Measurements from ENCODE around the gene ZBTB7C. TPM values are rescaled to one million over a fixed set of nuclear protein-coding genes. Genes with fewer than 3 reads are reported as not detected.

ZBTB7C gene
- total RNA-seq, 5 donors from 2014 or later (not counting 1 experiment from before 2014, with no cell fraction given): 0.06 TPM; not detected in 4

DNA sequence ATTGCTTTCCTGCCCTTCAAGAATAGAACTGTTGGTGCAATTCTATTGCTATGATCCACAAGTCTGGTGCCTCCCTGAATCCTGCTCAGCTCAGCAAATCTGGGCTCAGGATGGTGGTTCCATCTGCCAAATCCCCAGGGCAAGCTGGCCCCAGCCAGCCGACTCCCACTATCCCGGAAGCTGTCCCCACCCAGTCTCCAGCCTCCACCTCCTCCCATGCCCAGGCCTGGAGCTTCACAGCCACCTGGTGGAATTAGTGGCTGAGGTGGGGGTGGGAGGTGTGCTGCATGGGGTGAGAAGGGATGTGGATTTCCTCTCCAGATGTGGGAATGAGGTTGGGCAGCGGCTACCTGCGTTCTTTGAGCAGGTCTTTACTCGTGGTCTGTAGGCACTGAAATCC lies 359.4 kb downstream of the ZBTB7C start:
- ChIA-PET POLR2A (no interaction called here), CTCF (no interaction called here)
- no peaks in the 10 kb centered on the region for H3K4me1 ChIP-seq (ENCODE audit: control insufficient read depth in 1 of 2, extremely low read depth in 1 of 2, insufficient read depth in 2 of 2, low read length in 2 of 2)
- H3K9me3 ChIP-seq: no peaks in the 10 kb centered on the region
- H3K4me3 ChIP-seq (ENCODE audit: control insufficient read depth in 1 of 2, extremely low read depth in 1 of 2, low read length in 1 of 2): no peak overlapping the region
- Mint-ChIP-seq H3K4me1 (no peaks in the 10 kb centered on the region), H3K36me3 (no peaks in the 10 kb centered on the region), H3K4me3 (no peak overlapping the region), H3K27me3 (peaks cover 32 to 42% of the 10 kb centered on the region in 2 donors), H3K9me3 (peaks cover 4 to 5% (median 4%) of the 10 kb centered on the region in 3 donors), H3K27ac (no peak overlapping the region)
- peaks cover 0 to 49% of the 10 kb centered on the region in 2 experiments for H3K27me3 ChIP-seq (replicated peaks in 1 of 2; ENCODE audit: control insufficient read depth in 2 of 2, extremely low read depth in 1 of 2, insufficient read depth in 2 of 2, low read length in 1 of 2)
- DNase-seq (no peak), ATAC-seq (replicated peaks in 1 of 4) (no peak)
- no peak overlapping the region for H3K27ac ChIP-seq (ENCODE audit: low read length)
- no peaks in the 10 kb centered on the region for H3K36me3 ChIP-seq (ENCODE audit: control insufficient read depth in 2 of 2, extremely low read depth in 1 of 2, insufficient read depth in 1 of 2, low read length in 1 of 2)
- WGBS (ENCODE audit: insufficient coverage): no CpG with 5 or more reads among the region's 5 CpGs

DNA sequence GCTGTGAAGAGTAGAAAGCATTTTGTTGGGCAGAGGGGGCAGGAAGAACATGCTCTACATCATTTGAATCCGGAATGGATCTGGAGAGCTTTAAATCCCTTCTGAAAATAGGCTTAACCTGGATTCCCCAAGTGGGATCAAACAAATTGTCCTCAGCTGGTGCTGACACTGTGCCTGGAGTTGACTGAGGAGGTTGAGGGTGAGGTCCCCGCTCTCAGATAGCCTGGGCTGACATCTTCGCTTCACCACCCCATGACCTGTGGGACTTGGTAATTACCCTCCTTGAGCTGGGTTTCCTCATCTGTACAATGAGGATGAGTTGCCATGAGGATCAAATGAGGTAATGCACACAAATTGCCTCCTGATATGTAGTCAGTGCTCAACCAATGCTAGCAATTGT lies 360.9 kb downstream of the ZBTB7C start:
- H3K27ac Mint-ChIP-seq: no peak overlapping the region
- CTCF ChIA-PET: no interaction called here
- 100% methylated on average over 1 of the region's 3 CpGs for WGBS (ENCODE audit: insufficient coverage)

DNA sequence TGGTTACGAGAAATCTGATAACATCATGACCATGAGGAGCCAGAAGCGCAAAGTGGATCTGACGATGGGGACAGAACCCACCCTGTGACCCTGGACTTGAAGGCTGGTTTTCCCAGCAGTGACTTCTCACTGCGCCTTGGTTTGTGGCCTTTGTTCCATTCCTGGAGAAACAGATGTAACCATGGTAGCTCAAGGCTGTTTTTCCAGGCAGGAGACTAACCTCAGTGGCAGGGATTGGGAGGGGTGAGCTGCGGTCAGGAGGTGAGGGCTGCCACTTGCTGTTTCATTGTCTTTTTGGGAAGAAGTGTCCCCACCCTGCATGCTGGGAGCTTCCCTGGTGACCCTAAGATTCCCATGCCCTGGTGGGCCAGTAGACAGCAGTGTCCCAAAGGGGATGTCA lies 362.3 kb downstream of the ZBTB7C start:
- no peaks in the 10 kb centered on the region for H3K4me1 ChIP-seq (ENCODE audit: control insufficient read depth in 1 of 2, extremely low read depth in 1 of 2, insufficient read depth in 2 of 2, low read length in 2 of 2)
- DNase-seq (no peak), ATAC-seq (replicated peaks in 1 of 4) (no peak)
- H3K27me3 ChIP-seq (replicated peaks in 1 of 2; ENCODE audit: control insufficient read depth in 2 of 2, extremely low read depth in 1 of 2, insufficient read depth in 2 of 2, low read length in 1 of 2): peaks cover 0 to 29% of the 10 kb centered on the region in 2 experiments
- ChIA-PET CTCF (interaction anchor here in 1 of 2 donors (0.6 kb wide), 1 partner anchor 302 kb away, joined by 3 read pairs; no protein-coding TSS in a partner anchor), POLR2A (no interaction called here)
- H3K4me3 ChIP-seq (ENCODE audit: control insufficient read depth in 1 of 2, extremely low read depth in 1 of 2, low read length in 1 of 2): no peak overlapping the region
- H3K27ac ChIP-seq (ENCODE audit: low read length): no peak overlapping the region
- H3K27me3 Mint-ChIP-seq: peaks cover 19 to 22% of the 10 kb centered on the region in 2 donors
- H3K4me3 Mint-ChIP-seq: no peak overlapping the region
- H3K9me3 ChIP-seq: no peaks in the 10 kb centered on the region
- WGBS (ENCODE audit: insufficient coverage): 86% methylated on average over 5 of the region's 5 CpGs
- no peak overlapping the region for H3K27ac Mint-ChIP-seq
- H3K9me3 Mint-ChIP-seq: peaks cover 4 to 9% (median 8%) of the 10 kb centered on the region in 3 donors
- H3K36me3 Mint-ChIP-seq: no peaks in the 10 kb centered on the region
- no peaks in the 10 kb centered on the region for H3K4me1 Mint-ChIP-seq
- H3K36me3 ChIP-seq (ENCODE audit: control insufficient read depth in 2 of 2, extremely low read depth in 1 of 2, insufficient read depth in 1 of 2, low read length in 1 of 2): no peaks in the 10 kb centered on the region

More for the DNA sequence above, 360.9 kb downstream of the ZBTB7C start:
- POLR2A ChIA-PET: no interaction called here
- Histone ChIP-seq H3K27ac (ENCODE audit: low read length) (no peak overlapping the region), H3K4me3 (ENCODE audit: control insufficient read depth in 1 of 2, extremely low read depth in 1 of 2, low read length in 1 of 2) (no peak overlapping the region), H3K4me1 (ENCODE audit: control insufficient read depth in 1 of 2, extremely low read depth in 1 of 2, insufficient read depth in 2 of 2, low read length in 2 of 2) (no peaks in the 10 kb centered on the region), H3K36me3 (ENCODE audit: control insufficient read depth in 2 of 2, extremely low read depth in 1 of 2, insufficient read depth in 1 of 2, low read length in 1 of 2) (no peaks in the 10 kb centered on the region), H3K9me3 (no peaks in the 10 kb centered on the region), H3K27me3 (replicated peaks in 1 of 2; ENCODE audit: control insufficient read depth in 2 of 2, extremely low read depth in 1 of 2, insufficient read depth in 2 of 2, low read length in 1 of 2) (peaks cover 0 to 38% of the 10 kb centered on the region in 2 experiments)
- ATAC-seq (replicated peaks in 1 of 4) (no peak), DNase-seq (no peak)
- H3K27me3 Mint-ChIP-seq: peaks cover 27 to 30% of the 10 kb centered on the region in 2 donors
- no peak overlapping the region for H3K4me3 Mint-ChIP-seq
- H3K9me3 Mint-ChIP-seq: peaks cover 4 to 8% (median 6%) of the 10 kb centered on the region in 3 donors
- no peaks in the 10 kb centered on the region for H3K36me3 Mint-ChIP-seq
- no peaks in the 10 kb centered on the region for H3K4me1 Mint-ChIP-seq

DNA sequence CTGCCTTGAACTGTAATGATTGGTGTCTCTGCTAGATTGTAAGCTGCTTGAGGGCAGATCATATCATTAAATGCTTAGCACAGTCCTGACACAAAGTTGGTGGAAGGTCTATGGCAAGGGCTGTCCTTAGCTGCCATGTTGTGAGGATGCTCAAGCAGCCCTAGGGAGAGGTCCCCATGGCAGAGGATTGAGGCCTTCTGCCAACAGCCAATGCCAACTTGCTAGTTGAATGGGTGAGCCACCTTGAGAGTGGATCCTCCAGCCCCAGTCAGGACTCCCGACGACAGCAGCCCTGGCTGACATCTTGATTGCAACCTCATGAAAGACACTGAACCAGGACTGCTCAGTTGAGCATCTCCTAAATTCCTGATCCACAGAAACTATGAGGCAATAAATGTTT lies 363.4 kb downstream of the ZBTB7C start:
- CTCF ChIA-PET: no interaction called here

DNA sequence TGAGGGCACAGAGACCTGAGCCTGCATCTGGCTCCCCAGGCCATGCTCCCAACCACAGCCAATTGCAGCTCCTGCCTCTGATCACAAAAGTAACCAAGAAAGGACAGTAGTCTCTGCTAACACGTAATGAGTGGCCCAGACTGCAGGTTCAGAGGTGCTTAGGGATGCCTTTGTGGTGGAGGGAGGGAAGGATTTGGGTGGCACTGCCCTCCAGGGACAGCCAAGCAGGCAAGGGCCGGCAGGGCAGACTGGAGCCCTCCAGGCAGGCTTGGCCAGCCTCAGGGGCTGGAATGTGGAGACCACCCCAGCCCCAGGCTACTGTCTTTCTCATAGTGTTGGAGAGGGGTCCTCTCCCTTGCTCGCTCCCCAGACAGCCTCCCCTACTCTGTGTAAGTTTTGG lies 364.2 kb downstream of the ZBTB7C start:
- no CpG with 5 or more reads among the region's 3 CpGs for WGBS (ENCODE audit: insufficient coverage)
- peaks cover 4 to 9% (median 8%) of the 10 kb centered on the region in 3 donors for H3K9me3 Mint-ChIP-seq
- H3K36me3 Mint-ChIP-seq: no peaks in the 10 kb centered on the region
- H3K9me3 ChIP-seq: no peaks in the 10 kb centered on the region
- no peak for DNase-seq
- peaks cover 0 to 26% of the 10 kb centered on the region in 2 experiments for H3K27me3 ChIP-seq (replicated peaks in 1 of 2; ENCODE audit: control insufficient read depth in 2 of 2, extremely low read depth in 1 of 2, insufficient read depth in 2 of 2, low read length in 1 of 2)
- H3K4me1 ChIP-seq (ENCODE audit: control insufficient read depth in 1 of 2, extremely low read depth in 1 of 2, insufficient read depth in 2 of 2, low read length in 2 of 2): no peaks in the 10 kb centered on the region
- H3K4me1 Mint-ChIP-seq: no peaks in the 10 kb centered on the region
- no peak overlapping the region for H3K27ac Mint-ChIP-seq
- peaks cover 7 to 8% of the 10 kb centered on the region in 2 donors for H3K27me3 Mint-ChIP-seq
- CTCF ChIA-PET: no interaction called here
- H3K27ac ChIP-seq (ENCODE audit: low read length): no peak overlapping the region
- no peaks in the 10 kb centered on the region for H3K36me3 ChIP-seq (ENCODE audit: control insufficient read depth in 2 of 2, extremely low read depth in 1 of 2, insufficient read depth in 1 of 2, low read length in 1 of 2)
- H3K4me3 Mint-ChIP-seq: no peak overlapping the region
- POLR2A ChIA-PET: no interaction called here
- no peak for ATAC-seq (replicated peaks in 1 of 4)
- H3K4me3 ChIP-seq (ENCODE audit: control insufficient read depth in 1 of 2, extremely low read depth in 1 of 2, low read length in 1 of 2): no peak overlapping the region

More for the DNA sequence above, 363.4 kb downstream of the ZBTB7C start:
- DNase-seq (no peak), ATAC-seq (replicated peaks in 1 of 4) (no peak)
- H3K4me1 Mint-ChIP-seq: no peaks in the 10 kb centered on the region
- WGBS (ENCODE audit: insufficient coverage): no CpG with 5 or more reads among the region's 2 CpGs
- Histone ChIP-seq H3K27me3 (replicated peaks in 1 of 2; ENCODE audit: control insufficient read depth in 2 of 2, extremely low read depth in 1 of 2, insufficient read depth in 2 of 2, low read length in 1 of 2) (peaks cover 0 to 25% of the 10 kb centered on the region in 2 experiments), H3K36me3 (ENCODE audit: control insufficient read depth in 2 of 2, extremely low read depth in 1 of 2, insufficient read depth in 1 of 2, low read length in 1 of 2) (no peaks in the 10 kb centered on the region), H3K4me1 (ENCODE audit: control insufficient read depth in 1 of 2, extremely low read depth in 1 of 2, insufficient read depth in 2 of 2, low read length in 2 of 2) (no peaks in the 10 kb centered on the region), H3K4me3 (ENCODE audit: control insufficient read depth in 1 of 2, extremely low read depth in 1 of 2, low read length in 1 of 2) (no peak overlapping the region), H3K9me3 (no peaks in the 10 kb centered on the region), H3K27ac (ENCODE audit: low read length) (no peak overlapping the region)
- peaks cover 4 to 9% (median 8%) of the 10 kb centered on the region in 3 donors for H3K9me3 Mint-ChIP-seq
- H3K4me3 Mint-ChIP-seq: no peak overlapping the region
- POLR2A ChIA-PET: no interaction called here
- no peak overlapping the region for H3K27ac Mint-ChIP-seq
- H3K27me3 Mint-ChIP-seq: peaks cover 10 to 12% of the 10 kb centered on the region in 2 donors
- H3K36me3 Mint-ChIP-seq: no peaks in the 10 kb centered on the region

DNA sequence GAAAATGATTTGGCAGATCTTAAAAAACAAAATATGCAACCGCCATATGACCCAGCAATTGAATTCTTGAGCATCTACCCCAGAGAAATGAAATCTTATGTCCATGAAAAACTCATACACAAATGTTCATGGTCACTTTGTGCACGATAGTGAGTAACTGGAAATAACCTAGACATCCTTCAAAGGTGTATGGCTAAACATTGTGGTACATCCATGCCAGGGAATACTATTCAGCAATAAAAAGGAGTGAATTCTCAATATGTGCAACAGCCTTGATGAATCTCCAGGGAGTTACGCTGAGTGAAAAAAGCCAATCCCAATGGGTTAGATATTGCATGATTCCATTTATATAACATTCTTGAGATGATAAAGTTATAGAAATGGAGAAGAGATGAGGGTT lies 366.0 kb downstream of the ZBTB7C start:
- Histone ChIP-seq H3K9me3 (no peaks in the 10 kb centered on the region), H3K4me3 (ENCODE audit: control insufficient read depth in 1 of 2, extremely low read depth in 1 of 2, low read length in 1 of 2) (no peak overlapping the region), H3K4me1 (ENCODE audit: control insufficient read depth in 1 of 2, extremely low read depth in 1 of 2, insufficient read depth in 2 of 2, low read length in 2 of 2) (no peaks in the 10 kb centered on the region), H3K36me3 (ENCODE audit: control insufficient read depth in 2 of 2, extremely low read depth in 1 of 2, insufficient read depth in 1 of 2, low read length in 1 of 2) (no peaks in the 10 kb centered on the region), H3K27ac (ENCODE audit: low read length) (no peak overlapping the region), H3K27me3 (replicated peaks in 1 of 2; ENCODE audit: control insufficient read depth in 2 of 2, extremely low read depth in 1 of 2, insufficient read depth in 2 of 2, low read length in 1 of 2) (peaks cover 0 to 23% of the 10 kb centered on the region in 2 experiments)
- Mint-ChIP-seq H3K9me3 (peaks cover 4 to 9% (median 8%) of the 10 kb centered on the region in 3 donors), H3K4me1 (no peaks in the 10 kb centered on the region), H3K4me3 (no peak overlapping the region), H3K27me3 (peaks cover 4 to 6% of the 10 kb centered on the region in 2 donors), H3K36me3 (no peaks in the 10 kb centered on the region), H3K27ac (no peak overlapping the region)
- no CpG with 5 or more reads among the region's 3 CpGs for WGBS (ENCODE audit: insufficient coverage)
- POLR2A ChIA-PET: no interaction called here
- DNase-seq (no peak), ATAC-seq (replicated peaks in 1 of 4) (no peak)
- CTCF ChIA-PET: no interaction called here

DNA sequence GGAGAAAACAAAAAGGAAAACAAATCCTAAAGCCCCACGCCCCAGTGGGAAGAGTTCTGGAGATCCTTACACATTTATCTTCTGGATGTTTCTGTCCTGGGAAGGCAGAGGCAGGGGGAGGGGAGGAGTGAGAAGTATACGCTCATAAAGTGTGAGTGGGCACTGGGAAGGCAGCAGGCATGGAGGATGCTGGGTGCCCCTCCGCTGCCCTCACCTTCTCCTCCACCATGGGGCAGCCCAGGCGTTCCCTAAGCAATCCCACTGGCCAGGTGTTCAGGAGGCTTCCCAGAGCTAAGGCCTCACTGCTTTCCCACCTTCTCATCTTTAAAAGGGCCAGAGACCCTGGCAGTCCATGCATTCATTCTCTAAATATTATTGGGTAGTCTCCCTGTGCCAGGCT lies 366.8 kb downstream of the ZBTB7C start:
- Mint-ChIP-seq H3K27me3 (peaks cover 1 to 4% of the 10 kb centered on the region in 2 donors), H3K4me1 (no peaks in the 10 kb centered on the region), H3K4me3 (no peak overlapping the region), H3K9me3 (peaks cover 4 to 9% (median 8%) of the 10 kb centered on the region in 3 donors), H3K36me3 (no peaks in the 10 kb centered on the region), H3K27ac (no peak overlapping the region)
- ATAC-seq (replicated peaks in 1 of 4): no peak
- Histone ChIP-seq H3K4me3 (ENCODE audit: control insufficient read depth in 1 of 2, extremely low read depth in 1 of 2, low read length in 1 of 2) (no peak overlapping the region), H3K27ac (ENCODE audit: low read length) (no peak overlapping the region), H3K36me3 (ENCODE audit: control insufficient read depth in 2 of 2, extremely low read depth in 1 of 2, insufficient read depth in 1 of 2, low read length in 1 of 2) (no peaks in the 10 kb centered on the region), H3K9me3 (no peaks in the 10 kb centered on the region), H3K27me3 (replicated peaks in 1 of 2; ENCODE audit: control insufficient read depth in 2 of 2, extremely low read depth in 1 of 2, insufficient read depth in 2 of 2, low read length in 1 of 2) (peaks cover 0 to 28% of the 10 kb centered on the region in 2 experiments), H3K4me1 (ENCODE audit: control insufficient read depth in 1 of 2, extremely low read depth in 1 of 2, insufficient read depth in 2 of 2, low read length in 2 of 2) (no peaks in the 10 kb centered on the region)
- DNase-seq: no peak
- POLR2A ChIA-PET: no interaction called here
- 55% methylated on average over 2 of the region's 4 CpGs for WGBS (ENCODE audit: insufficient coverage)
- CTCF ChIA-PET: no interaction called here
